HG03460 (cell line): ENCODE results near the gene SIX1.

ENCODE experiments used
- ATAC-seq: cut with Tn5 transposase; IDR thresholded peaks from one replicate; pipeline ENCODE4 v1.9.1; 2021; ENCODE audit not compliant: unreplicated experiment

The SIX1 gene

DNA sequence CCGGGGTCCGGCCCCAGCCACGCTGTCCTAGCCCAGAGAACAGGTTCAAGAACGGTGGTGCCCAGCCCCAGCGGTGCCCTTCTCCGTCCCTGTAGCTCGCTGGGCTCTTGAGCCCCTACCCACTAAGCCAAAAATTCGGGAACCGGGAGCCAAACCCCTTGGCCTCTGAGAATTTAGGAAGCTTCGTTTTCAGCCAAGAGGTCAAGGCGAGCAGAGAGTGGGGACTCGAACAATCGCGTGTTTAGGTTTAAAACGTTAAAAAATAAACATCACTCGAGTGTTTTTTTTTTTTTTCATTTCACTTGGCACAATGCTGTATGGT, 6.2 kb downstream of the SIX1 start:
- no peak for ATAC-seq

DNA sequence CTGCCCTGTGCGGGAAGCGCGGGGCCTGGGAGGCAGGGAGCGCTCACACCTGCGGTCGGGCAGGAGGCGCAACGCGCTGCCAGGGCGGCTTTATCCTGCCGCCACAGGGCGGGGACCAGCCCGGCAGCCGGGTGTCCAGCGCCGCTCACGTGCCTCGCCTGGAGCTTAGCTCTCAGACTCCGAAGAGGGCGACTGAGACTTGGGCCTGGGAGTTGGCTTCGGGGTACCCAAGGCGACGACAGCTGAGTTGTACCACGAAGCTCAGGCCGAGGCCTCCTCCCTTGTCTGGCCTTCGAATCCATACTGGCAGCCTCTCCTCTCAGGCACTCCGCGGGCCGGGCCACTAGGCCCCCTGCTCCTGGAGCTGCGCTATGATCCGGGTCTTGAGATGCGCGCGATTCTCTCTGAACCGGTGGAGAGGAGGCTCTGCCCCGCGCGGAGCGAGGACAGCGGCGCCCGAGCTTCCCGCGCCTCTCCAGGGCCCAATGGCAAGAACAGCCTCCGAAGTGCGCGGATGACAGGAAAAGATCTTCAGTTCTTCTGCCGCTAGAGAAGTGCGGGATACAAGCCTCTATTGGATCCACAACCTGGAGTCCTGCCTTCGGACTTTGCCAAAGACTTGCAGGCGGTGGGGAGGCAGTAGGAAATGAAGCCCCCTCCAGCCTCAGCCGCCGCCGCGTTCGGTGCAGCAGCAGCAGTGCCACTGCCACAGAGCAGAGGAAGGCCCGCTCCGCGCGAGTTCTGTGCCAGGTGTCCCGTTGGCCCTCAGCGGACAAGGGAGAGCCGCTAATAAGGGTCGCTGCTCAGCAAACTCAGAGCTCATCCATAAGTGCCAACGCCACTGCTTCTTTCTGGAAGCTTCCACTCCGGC, 6.8 kb downstream of the SIX1 start:
- no peak for ATAC-seq

DNA sequence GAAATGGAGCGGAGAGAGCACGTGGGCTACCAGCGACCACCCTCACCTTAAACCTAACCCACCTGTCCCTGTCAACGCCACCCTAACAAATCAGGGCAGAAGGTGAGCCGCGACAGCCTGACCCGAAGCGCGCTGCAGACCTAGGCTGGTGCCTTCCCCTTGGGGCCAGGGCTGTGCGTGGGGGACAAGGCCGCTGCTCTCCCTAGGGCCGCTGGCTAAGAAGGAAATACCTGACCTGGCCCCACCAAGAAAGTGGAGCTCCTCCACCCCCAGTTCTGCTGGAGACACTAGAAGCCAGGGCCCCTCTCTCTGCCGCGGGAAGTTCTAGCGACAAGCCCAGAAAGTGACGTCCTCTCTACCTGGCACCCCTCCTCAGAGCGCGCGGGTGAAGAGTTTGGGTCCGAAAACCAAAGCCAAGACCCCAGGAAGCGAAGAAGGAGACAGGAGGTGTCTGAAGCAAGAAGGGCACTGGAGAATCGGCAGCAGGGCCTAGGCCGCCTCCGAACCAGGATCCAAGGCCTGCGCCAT, 7.5 kb downstream of the SIX1 start:
- ATAC-seq: no peak

GRCh38 chr14:60640859-60641741, 8.2 kb downstream of the SIX1 start:
- ATAC-seq: no peak

GRCh38 chr14:60639674-60640073, 9.6 kb downstream of the SIX1 start:
- no peak for ATAC-seq

DNA sequence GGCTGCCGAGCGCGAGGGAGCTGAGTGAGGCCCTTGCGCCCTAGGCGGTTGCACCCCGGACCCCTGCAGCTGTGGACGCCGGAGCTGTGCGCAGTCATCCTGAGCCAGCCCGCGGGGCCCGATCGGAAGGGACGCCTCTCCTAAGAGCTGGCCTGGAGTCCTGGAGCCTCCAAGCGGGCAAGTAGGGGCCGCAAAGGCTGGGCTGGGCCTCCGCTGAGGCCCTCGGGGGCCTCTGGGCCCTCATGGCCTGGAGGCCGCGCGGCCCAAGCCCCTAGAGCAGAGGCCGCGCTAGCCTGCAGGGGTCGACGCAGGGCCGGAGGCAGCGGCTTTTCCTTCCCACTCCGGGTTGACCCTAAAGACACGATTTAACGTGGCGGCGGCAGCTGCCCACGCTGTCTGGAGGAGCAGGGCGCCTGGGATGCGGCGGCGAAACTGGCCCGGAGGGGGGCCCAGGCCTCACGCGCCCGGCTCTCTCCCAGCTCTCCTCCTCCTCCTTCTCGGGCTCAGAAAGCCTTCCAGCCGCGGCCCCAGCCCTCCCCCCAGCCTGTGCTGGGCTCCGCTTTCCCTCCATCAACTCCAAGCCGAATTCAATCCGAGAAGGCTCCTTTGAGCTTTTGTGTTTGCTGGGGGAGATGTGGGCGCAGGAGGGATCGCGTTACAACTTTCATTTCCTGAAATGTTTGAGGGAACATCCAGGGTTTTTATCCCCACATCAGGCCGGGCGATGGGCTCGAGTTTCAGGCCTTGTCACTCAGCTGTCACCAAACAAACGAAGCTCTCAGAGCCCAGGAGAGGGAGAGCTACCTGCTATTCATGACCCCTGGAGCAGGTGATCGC, 11.6 kb downstream of the SIX1 start:
- no peak for ATAC-seq

DNA sequence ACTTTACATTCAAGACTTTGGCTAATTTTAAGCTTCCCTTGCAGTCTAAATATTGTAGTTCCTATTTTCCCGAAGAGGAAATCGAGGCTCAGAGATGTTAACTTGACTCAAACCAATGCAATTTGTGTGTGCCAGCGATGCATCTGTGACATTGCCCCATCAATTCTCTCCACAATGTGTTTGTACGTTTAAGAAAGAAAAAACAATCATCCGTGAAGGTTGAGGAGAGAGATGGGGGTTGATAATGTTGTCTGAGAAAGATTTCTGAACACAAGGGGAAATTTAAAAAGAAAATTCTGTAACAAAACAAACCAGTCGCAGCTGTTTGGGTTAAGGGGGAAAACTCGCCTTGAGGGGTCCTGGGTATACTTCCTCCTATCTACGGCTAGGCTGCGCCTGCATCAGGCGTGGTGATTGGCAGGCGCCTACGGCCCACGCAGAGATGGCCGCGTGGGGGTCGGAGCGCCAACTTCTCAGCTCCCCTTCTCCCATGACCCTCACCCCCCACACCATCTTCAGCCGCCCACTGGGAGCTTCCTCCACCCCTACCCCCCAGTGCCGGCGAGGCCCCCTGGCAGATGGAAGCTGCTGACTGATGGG, 12.3 kb downstream of the SIX1 start:
- ATAC-seq: no peak

DNA sequence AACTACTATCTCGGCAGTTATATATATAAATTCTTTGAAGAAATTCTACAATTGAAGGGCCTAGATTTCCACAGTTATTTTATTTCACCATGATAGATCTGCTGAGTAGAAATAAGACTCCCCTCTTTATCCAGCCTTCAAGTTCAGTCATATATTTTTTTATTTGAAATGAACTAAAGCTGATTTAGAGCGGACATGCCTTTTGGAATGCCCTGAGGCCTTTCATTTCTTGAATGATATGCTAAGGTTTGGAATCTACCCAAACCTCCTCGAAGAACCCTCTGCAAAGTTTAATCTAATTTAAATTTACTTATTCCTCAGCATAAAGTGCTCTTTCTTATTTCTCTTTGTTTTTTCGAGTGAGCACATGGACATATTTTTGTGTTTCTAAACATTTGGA, 15.1 kb downstream of the SIX1 start:
- no peak for ATAC-seq

DNA sequence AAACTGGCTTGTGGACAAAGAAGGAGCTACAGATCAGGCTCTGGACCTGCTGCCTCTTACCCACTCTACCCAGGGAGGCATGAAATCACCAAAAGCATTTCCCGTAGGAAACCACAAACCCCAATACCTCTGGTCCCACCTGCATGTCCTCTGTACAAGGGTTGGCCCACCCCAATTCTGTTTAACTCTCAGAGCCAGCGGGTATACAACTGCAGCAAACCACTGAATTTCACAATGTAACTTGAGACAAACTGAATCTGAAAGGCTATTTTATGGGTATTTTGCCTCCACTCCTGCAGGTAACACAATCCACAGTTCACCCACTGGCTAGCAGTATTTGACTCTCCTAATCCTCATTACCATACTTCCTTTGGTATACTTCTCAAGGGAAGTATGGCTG, 16.5 kb downstream of the SIX1 start:
- ATAC-seq: peak; percentile 56

DNA sequence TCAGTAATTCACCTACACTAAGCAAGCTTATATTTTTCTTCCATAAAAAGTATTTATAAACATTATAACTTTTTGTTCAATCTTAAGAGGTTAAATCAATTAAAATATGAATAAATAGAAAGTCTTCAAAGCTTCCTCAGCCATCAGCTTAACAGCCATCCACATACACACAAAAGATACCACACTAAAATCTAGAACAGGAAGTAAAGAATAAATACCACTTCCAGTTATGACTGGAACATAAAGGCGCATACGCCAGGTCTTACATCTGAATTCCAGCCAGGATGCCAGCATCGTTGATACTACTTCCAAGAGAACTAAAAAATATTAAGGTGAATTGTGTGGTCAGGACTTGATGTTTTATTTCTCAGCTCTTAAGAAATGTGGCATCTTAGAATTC, 17.0 kb downstream of the SIX1 start:
- ATAC-seq: peak; percentile 58

- no peak for ATAC-seq
Measured at GRCh38 chr14:60631842-60632241, 17.4 kb downstream of the SIX1 start.

DNA sequence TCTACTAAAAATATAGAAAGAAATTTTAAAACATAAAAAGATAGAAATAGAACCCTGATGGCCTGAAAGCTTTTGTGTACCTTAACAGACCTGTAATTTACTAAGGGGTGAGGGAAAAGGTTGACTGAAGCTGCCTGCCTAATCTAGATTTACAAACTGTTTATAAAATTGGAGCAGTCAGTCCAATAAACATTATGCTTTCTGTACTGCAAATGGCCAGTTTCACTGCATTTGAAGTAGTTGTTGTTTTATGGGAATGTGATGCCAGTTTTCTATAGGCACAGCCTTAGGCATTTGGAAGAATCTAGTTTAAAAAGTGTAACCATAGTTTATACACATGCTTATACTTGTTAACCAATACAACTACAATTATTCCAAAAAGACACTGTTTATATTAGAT, 19.1 kb downstream of the SIX1 start:
- no peak for ATAC-seq

DNA sequence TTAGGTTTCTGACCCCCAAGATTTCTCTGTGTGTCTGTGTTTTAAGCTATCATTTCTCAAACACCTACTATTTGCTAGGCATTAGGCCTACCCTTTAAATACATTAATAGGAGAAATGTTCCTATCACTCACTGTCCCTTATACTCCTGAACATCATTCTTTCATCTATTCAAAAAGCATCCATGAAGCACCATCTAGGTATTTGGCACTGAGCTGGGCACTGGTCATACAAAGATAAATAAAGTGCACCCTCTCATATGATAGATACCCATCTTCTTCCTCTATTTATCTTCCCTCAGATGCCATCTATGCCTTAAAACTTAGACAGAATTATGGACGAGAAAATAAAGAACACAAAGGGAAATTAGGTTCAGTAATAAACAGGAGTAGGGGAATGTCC, 20.4 kb downstream of the SIX1 start:
- ATAC-seq: no peak

DNA sequence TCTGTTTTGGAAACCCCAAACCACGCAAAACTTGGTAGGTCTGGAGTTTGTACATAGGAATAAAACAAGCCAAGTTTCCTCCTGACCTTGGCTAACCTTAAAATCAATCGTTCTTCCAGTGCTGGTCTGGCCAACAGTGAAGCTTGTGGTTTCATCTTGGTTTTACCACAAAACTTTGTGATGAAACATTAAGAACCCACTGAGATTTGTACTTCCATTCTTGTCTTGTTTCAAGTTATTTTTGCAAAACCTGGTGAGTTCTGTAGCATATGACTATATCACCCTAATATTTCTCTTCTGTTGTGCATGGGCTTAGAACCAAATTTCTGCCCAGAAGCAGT, 26.4 kb downstream of the SIX1 start:
- ATAC-seq: no peak

- ATAC-seq: no peak
Measured at GRCh38 chr14:60622210-60622916, 26.9 kb downstream of the SIX1 start.

DNA sequence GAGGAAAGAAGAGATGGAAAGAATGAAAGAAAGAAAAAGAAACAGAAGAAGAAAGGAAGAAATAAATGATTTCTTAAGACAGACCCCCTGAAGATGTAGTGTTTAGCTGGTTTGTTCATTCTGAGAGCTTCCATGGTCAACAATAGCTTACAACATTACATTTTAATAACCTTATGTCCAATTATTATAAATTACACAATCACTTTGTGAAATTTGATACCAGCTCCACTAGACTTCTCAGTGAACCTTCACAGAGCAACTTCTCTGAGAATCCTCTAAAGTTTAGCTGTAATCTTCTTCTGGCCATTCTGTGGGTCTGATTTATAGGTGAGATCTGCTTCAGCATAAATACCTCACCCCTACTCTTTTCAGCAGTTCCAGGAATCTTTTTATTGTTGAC, 27.9 kb downstream of the SIX1 start:
- ATAC-seq: no peak

DNA sequence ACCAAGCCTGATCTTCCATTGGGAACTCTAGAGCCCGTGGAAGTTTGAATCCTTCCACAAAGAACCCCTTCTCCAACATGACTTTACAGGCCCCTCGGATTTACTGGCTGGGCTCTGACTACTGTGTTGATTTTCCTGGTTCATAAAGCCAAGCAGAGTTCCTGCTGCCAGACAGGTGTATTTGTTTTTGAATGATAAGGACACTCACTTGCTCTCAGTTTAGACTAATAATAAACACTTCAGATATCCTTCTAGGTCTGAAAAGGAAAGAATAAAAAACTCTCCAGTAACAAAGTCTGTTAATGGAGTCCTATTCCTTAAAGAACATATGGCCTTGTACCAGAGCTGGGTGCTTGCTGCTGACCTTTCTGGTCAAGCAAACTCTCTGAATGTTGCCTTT, 31.0 kb downstream of the SIX1 start:
- ATAC-seq: no peak

DNA sequence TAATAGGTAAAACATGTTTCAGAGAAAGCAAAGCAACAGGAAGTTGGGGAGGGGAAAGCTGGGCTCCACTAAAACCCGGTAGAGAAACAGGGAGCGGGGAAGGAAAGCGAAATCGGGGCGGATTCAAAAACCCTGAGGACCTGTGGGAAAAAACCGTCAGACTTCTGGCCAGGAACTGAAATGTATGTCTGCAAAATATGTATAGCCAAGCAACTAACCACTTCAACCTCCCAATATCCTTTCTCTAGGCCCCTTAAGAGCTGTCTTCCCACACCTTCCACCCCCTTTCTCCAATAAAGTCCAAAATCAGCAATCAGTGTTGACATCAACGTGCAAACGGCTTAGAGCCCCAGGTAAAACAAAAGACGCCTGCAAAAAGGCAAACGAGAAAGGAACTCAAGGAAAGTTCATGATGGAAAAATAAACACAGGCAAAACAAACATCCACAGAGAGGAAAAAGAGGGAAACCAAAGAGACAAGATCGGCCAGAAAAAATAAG, 32.8 kb downstream of the SIX1 start:
- no peak for ATAC-seq

GRCh38 chr14:60602291-60602690, 47.0 kb downstream of the SIX1 start:
- ATAC-seq: no peak

GRCh38 chr14:60599727-60600126, 49.5 kb downstream of the SIX1 start:
- no peak for ATAC-seq
